H1 (cell line): ENCODE data around the gene SPAG16. TPM values are rescaled to one million over a fixed set of nuclear protein-coding genes. Genes with fewer than 3 reads are reported as not detected.

Experiments used
- CTCF ChIA-PET: fragments of 300-600 bp; sonication (Branson Sonifier 250); formaldehyde crosslinking; loops from one replicate; lab custom pipeline; 2021; ENCODE audit not compliant: partially characterized antibody; lab: Charles Lee
- POLR2A ChIA-PET: fragments of 300-600 bp; sonication (Branson Sonifier 250); formaldehyde crosslinking; loops from one replicate; lab custom pipeline; 2021; ENCODE audit warnings: inconsistent platforms; ENCODE audit not compliant: partially characterized antibody; lab: Charles Lee
- DNase-seq, 2 experiments: peaks; one replicate each; pipeline versions ENCODE4 v3.0.0 to v3.0.0-alpha.2; 2010 to 2022; ENCODE audit warnings: low spot score in 2 of 2, low read depth in 1 of 2, mixed read lengths in 1 of 2
- FAIRE-seq: peaks from 2 replicates; lab custom pipeline; 2011; peaks lifted over from hg19 to GRCh38; lab: Jason Lieb, UNC
- H2AFZ ChIP-seq: 2 replicates; pipeline ENCODE4 v1.8.1; 2012; ENCODE audit warnings: low read length, inconsistent platforms
- H2AK5ac ChIP-seq: 2 replicates; pipeline ENCODE4 v1.6.1; 2013; ENCODE audit warnings: low read depth, low read length
- H2BK120ac ChIP-seq: replicated peaks from 2 replicates; pipeline ENCODE3; 2013; ENCODE audit warnings: low read depth, low read length, inconsistent platforms
- H2BK12ac ChIP-seq: 2 replicates; pipeline ENCODE4 v1.6.1; 2013; ENCODE audit warnings: low read depth, low read length
- H2BK15ac ChIP-seq: 2 replicates; pipeline ENCODE4 v1.6.1; 2013; ENCODE audit warnings: low read length
- H2BK20ac ChIP-seq: 2 replicates; pipeline ENCODE4 v1.6.1; 2013; ENCODE audit warnings: low read length
- H2BK5ac ChIP-seq: 2 replicates; pipeline ENCODE4 v1.6.1; 2013; ENCODE audit warnings: low read depth, low read length
- H3K14ac ChIP-seq: 2 replicates; pipeline ENCODE4 v1.6.1; 2013; ENCODE audit warnings: inconsistent platforms; ENCODE audit not compliant: insufficient read length
- H3K18ac ChIP-seq: 2 replicates; pipeline ENCODE4 v1.6.1; 2013; ENCODE audit warnings: low read length; ENCODE audit errors: extremely low read depth
- H3K23ac ChIP-seq: 2 replicates; pipeline ENCODE4 v1.6.1; 2013; ENCODE audit warnings: inconsistent platforms; ENCODE audit not compliant: insufficient read length
- H3K23me2 ChIP-seq: 2 replicates; pipeline ENCODE4 v1.6.1; 2013; ENCODE audit warnings: low read depth, low read length
- H3K27ac ChIP-seq: 2 replicates; pipeline ENCODE4 v1.6.1; 2011; ENCODE audit warnings: low read depth, low read length, inconsistent platforms
- H3K27me3 ChIP-seq, 4 experiments: replicated peaks in 1 of 4; 1 replicate in 1 of 4; 2 replicates in 3 of 4; pipeline versions ENCODE4 v1.6.1 to v1.8.1; 2011 to 2013; ENCODE audit warnings: low read length in 3 of 4, mild to moderate bottlenecking in 3 of 4, inconsistent platforms in 2 of 4, mixed read lengths in 2 of 4, moderate library complexity in 1 of 4; ENCODE audit not compliant: control insufficient read depth in 3 of 4, insufficient read depth in 3 of 4; ENCODE audit errors: extremely low read depth in 1 of 4
- H3K36me3 ChIP-seq, 4 experiments: 2 replicates each; pipeline versions ENCODE4 v1.6.1 to v1.8.1; 2011 to 2013; ENCODE audit warnings: mild to moderate bottlenecking in 4 of 4, low read length in 3 of 4, moderate library complexity in 2 of 4, control low read depth in 1 of 4, inconsistent platforms in 1 of 4; ENCODE audit not compliant: insufficient read depth in 4 of 4, control insufficient read depth in 2 of 4
- H3K4ac ChIP-seq: replicated peaks from 2 replicates; pipeline ENCODE3; 2013; ENCODE audit warnings: low read length, low read depth, mixed read lengths, inconsistent platforms; ENCODE audit not compliant: insufficient read length
- H3K4me1 ChIP-seq, 4 experiments: replicated peaks in 1 of 4; 1 replicate in 1 of 4; 2 replicates in 3 of 4; pipeline versions ENCODE4 v1.6.1 to v1.8.1; 2011 to 2013; ENCODE audit warnings: low read length in 3 of 4, inconsistent platforms in 2 of 4, mixed read lengths in 1 of 4; ENCODE audit not compliant: insufficient read depth in 4 of 4, control insufficient read depth in 3 of 4
- H3K4me2 ChIP-seq, 2 experiments: 2 replicates each; pipeline versions ENCODE4 v1.6.1 to v1.8.1; 2011 to 2013; ENCODE audit warnings: low read depth in 2 of 2, low read length in 2 of 2, control low read depth in 1 of 2, inconsistent platforms in 1 of 2, mild to moderate bottlenecking in 1 of 2; ENCODE audit not compliant: insufficient read depth in 1 of 2
- H3K4me3 ChIP-seq, 4 experiments: fragments of 200-600, 300-600 bp in 1 of 4; sonication (generic), shearing (Covaris generic), sonication (Bioruptor Twin) in 1 of 4; 2 replicates each; pipeline versions ENCODE4 v1.5.1 to v1.8.1; 2011 to 2016; ENCODE audit warnings: low read length in 4 of 4, low read depth in 3 of 4, control low read depth in 2 of 4, inconsistent platforms in 2 of 4, mild to moderate bottlenecking in 2 of 4, mixed read lengths in 1 of 4, moderate library complexity in 1 of 4; ENCODE audit not compliant: insufficient read depth in 2 of 4; ENCODE audit errors: extremely low read depth in 1 of 4
- H3K56ac ChIP-seq: replicated peaks from 2 replicates; pipeline ENCODE3; 2013; ENCODE audit warnings: low read depth, mild to moderate bottlenecking, mixed read lengths, low read length, inconsistent platforms; ENCODE audit not compliant: insufficient read length
- H3K79me1 ChIP-seq: 2 replicates; pipeline ENCODE4 v1.6.1; 2013; ENCODE audit warnings: low read depth, low read length, control low read depth
- H3K79me2 ChIP-seq, 2 experiments: 2 replicates each; pipeline versions ENCODE4 v1.6.1 to v1.8.1; 2012 to 2013; ENCODE audit warnings: low read length in 2 of 2, mild to moderate bottlenecking in 2 of 2, inconsistent platforms in 1 of 2; ENCODE audit not compliant: insufficient read depth in 2 of 2, control insufficient read depth in 1 of 2
- H3K9ac ChIP-seq, 4 experiments: replicated peaks in 1 of 4; 1 replicate in 1 of 4; 2 replicates in 3 of 4; pipeline versions ENCODE4 v1.6.1 to v1.8.1; 2011 to 2013; ENCODE audit warnings: low read depth in 3 of 4, low read length in 3 of 4, control low read depth in 2 of 4, mild to moderate bottlenecking in 2 of 4, moderate library complexity in 2 of 4, inconsistent platforms in 1 of 4; ENCODE audit errors: extremely low read depth in 1 of 4
- H3K9me3 ChIP-seq, 2 experiments: 2 replicates each; pipeline versions ENCODE4 v1.6.1 to v1.8.1; 2012 to 2013; ENCODE audit warnings: mild to moderate bottlenecking in 2 of 2, moderate library complexity in 2 of 2, control low read depth in 1 of 2, inconsistent platforms in 1 of 2, low read depth in 1 of 2, low read length in 1 of 2, mixed read lengths in 1 of 2; ENCODE audit not compliant: insufficient read depth in 2 of 2
- H4K20me1 ChIP-seq, 2 experiments: replicated peaks in 1 of 2; 2 replicates each; pipeline versions ENCODE3 to v1.8.1; 2011 to 2013; ENCODE audit warnings: inconsistent platforms in 2 of 2, low read length in 2 of 2, mild to moderate bottlenecking in 1 of 2; ENCODE audit not compliant: insufficient read depth in 2 of 2, control insufficient read depth in 1 of 2
- H4K5ac ChIP-seq: 2 replicates; pipeline ENCODE4 v1.6.1; 2013; ENCODE audit warnings: low read length, low read depth, mixed read lengths, inconsistent platforms; ENCODE audit not compliant: insufficient read length
- H4K8ac ChIP-seq: 2 replicates; pipeline ENCODE4 v1.8.0; 2013; ENCODE audit warnings: mild to moderate bottlenecking, moderate library complexity, low read length, inconsistent platforms; ENCODE audit not compliant: insufficient read depth; ENCODE audit errors: extremely low read depth
- H4K91ac ChIP-seq: replicated peaks from 2 replicates; pipeline ENCODE3; 2013; ENCODE audit warnings: low read length, mixed read lengths, inconsistent platforms; ENCODE audit not compliant: insufficient read length
- CHD2 ChIP-seq: IDR thresholded peaks from 2 replicates; pipeline ENCODE4 v1.6.1; 2012; ENCODE audit warnings: low read length, improper control_type of control experiment
- SP4 ChIP-seq: IDR thresholded peaks from 2 replicates; pipeline ENCODE4 v1.6.1; 2012; ENCODE audit warnings: low read length, inconsistent platforms
- WGBS, 2 experiments: shearing (Covaris generic) in 1 of 2; methylation state at CpG; one replicate each; pipeline versions ENCODE4 v1.1.6 to v1.1.7; 2013 to 2015; ENCODE audit warnings: low lambda C conversion rate in 2 of 2, mixed read lengths in 2 of 2, inconsistent platforms in 1 of 2, low coverage in 1 of 2, missing lambda C conversion rate in 1 of 2; ENCODE audit not compliant: insufficient replicate concordance in 2 of 2, insufficient coverage in 1 of 2, insufficient read length in 1 of 2; ENCODE audit errors: extremely low coverage in 1 of 2, missing lambda C conversion rate in 1 of 2; 5-methylcytosine and 5-hydroxymethylcytosine counted together
- polyA plus RNA-seq, 7 experiments: library from polyadenylated mRNA; depleted of rRNA in 3 of 7; stranded (reverse) in 5 of 7; unstranded in 2 of 7; fragments of >200 nt in 5 of 7; fragments of 200-250 nt in 2 of 7; gene quantifications; 1 replicate in 5 of 7; 2 replicates in 1 of 7; 4 replicates in 1 of 7; pipeline versions ENCODE4 v1.2.1 to v1.2.3, GENCODE V29; 2011 to 2013; ENCODE audit warnings: missing spikeins in 2 of 7, mixed read lengths in 2 of 7
- total RNA-seq: library from RNA; stranded (reverse); fragmentation: NEBNext Ultra II Directional; extraction: Animal tissue kit (Norgen Biotek cat#: 25700); gene quantifications from 2 replicates; pipeline ENCODE4 v1.2.1, GENCODE V29; 2021
- TF ChIP-seq, protein P1 (sequence below): IDR thresholded peaks from 2 replicates; pipeline ENCODE4 v1.6.1; 2012; ENCODE audit warnings: inconsistent platforms
- TF ChIP-seq, protein P2 (sequence below): IDR thresholded peaks from 2 replicates; pipeline ENCODE4 v1.6.1; 2012; ENCODE audit warnings: low read length, inconsistent platforms

The SPAG16 gene
- total and polyA plus RNA-seq, 2 of the 8 experiments (the other 6 are each of a cell fraction or from before 2014, with no cell fraction given), result 6.0 to 14.9 TPM

DNA sequence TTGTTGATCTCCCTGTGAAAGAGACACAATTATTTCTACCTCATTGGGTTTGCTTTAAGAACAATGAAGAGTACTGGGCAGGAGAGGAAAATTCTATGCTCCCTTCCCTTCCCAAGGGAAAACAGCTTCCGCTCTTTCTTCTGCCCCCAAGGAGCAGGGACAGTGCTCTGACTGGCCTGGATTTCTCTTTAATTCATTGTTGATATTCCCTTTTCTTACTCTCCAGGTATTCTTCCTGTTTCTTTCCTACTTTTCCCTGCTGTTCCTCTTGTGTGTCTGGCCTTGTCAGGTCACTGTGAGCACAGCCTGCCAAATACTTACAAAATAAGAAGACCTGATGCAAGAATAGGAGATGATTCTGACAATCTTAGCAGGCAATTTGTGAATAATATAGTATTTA lies 49.6 kb upstream of the SPAG16 start:
- ChIA-PET CTCF (no interaction called here), POLR2A (no interaction called here)

More for the DNA sequence above, 49.6 kb upstream of the SPAG16 start:
- Histone ChIP-seq H3K9me3 (no peaks in the 10 kb centered on the region), H3K14ac (no peak overlapping the region), H3K9ac (no peak overlapping the region), H3K4me1 (peaks cover 0 to 8% (median 3%) of the 10 kb centered on the region in 4 experiments; a peak in 3 of 7 replicates), H4K8ac (no peak overlapping the region), H2AFZ (no peak overlapping the region), H3K4ac (no peak overlapping the region), H4K91ac (no peak overlapping the region), H2BK120ac (no peak overlapping the region), H3K23me2 (no peaks in the 10 kb centered on the region), H2BK20ac (no peak overlapping the region), H2BK15ac (no peak overlapping the region), H4K5ac (no peak overlapping the region), H3K56ac (no peak overlapping the region), H2BK12ac (no peak overlapping the region), H2AK5ac (no peak overlapping the region), H3K4me3 (no peak overlapping the region), H3K27me3 (no peaks in the 10 kb centered on the region), H3K18ac (no peak overlapping the region; the same call in 1 of the 2 replicates), H3K4me2 (no peak overlapping the region), H3K23ac (no peak overlapping the region), H3K36me3 (no peaks in the 10 kb centered on the region), H3K27ac (no peak overlapping the region), H3K79me1 (no peaks in the 10 kb centered on the region), H2BK5ac (no peak overlapping the region), H4K20me1 (no peaks in the 10 kb centered on the region), H3K79me2 (no peaks in the 10 kb centered on the region)
- TF ChIP-seq CHD2 (no peak), SP4 (no peak)
- TF ChIP-seq, protein P1, sequence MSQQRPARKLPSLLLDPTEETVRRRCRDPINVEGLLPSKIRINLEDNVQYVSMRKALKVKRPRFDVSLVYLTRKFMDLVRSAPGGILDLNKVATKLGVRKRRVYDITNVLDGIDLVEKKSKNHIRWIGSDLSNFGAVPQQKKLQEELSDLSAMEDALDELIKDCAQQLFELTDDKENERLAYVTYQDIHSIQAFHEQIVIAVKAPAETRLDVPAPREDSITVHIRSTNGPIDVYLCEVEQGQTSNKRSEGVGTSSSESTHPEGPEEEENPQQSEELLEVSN, result no peak
- TF ChIP-seq, protein P2, sequence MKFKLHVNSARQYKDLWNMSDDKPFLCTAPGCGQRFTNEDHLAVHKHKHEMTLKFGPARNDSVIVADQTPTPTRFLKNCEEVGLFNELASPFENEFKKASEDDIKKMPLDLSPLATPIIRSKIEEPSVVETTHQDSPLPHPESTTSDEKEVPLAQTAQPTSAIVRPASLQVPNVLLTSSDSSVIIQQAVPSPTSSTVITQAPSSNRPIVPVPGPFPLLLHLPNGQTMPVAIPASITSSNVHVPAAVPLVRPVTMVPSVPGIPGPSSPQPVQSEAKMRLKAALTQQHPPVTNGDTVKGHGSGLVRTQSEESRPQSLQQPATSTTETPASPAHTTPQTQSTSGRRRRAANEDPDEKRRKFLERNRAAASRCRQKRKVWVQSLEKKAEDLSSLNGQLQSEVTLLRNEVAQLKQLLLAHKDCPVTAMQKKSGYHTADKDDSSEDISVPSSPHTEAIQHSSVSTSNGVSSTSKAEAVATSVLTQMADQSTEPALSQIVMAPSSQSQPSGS, result no peak
- 59% methylated on average over 1 of the region's 1 CpG; no CpG with 5 or more reads in 1 of the 2 experiments for WGBS, 2 experiments
- peak; percentile 13 for FAIRE-seq
- DNase-seq, result no peak
